Posterior vena cava (tissue), 2 donors: ENCODE measurements around the gene SHROOM3. TPM values are rescaled to one million over a fixed set of nuclear protein-coding genes. Genes with fewer than 3 reads are reported as not detected.
"Not testable (repeated sequence)": the region's sequence is repeated elsewhere in the genome, so short reads cannot be mapped to it uniquely, and the experiment has no call there.

Source experiments
- DNase-seq: peaks from one replicate; pipeline ENCODE4 v3.0.0-alpha.2; 2020; ENCODE audit warnings: low spot score
- intact Hi-C, 2 donors: fragments of 100-400 bp; cut with DNase I; formaldehyde crosslinking; loops; one replicate each; pipeline versions ENCODE4 v1.14.1 to v1.14.2; 2022 to 2023
- total RNA-seq, 2 donors: library from RNA; stranded (reverse); fragmentation: NEBNext Ultra II Directional; extraction: Animal tissue kit (Norgen Biotek cat#: 25700); gene quantifications; one replicate each; pipeline ENCODE4 v1.2.1, GENCODE V29; 2021
- donor health status: DM: yes; HTN: yes; CAD: no.
- donor health status: DM: yes; HTN: yes; CAD: no.

The SHROOM3 gene
- total RNA-seq, 2 donors from 2014 or later = 71.4 to 77.8 TPM

- intact Hi-C loops = no loop called here
Observed at GRCh38 chr4:76441881-76442280, 6.9 kb downstream of the SHROOM3 start.

GRCh38 chr4:76442807-76443206, 7.8 kb downstream of the SHROOM3 start:
- intact Hi-C loops = no loop called here
- no peak for DNase-seq

More at GRCh38 chr4:76441881-76442280, 6.9 kb downstream of the SHROOM3 start:
- no peak for DNase-seq

DNA sequence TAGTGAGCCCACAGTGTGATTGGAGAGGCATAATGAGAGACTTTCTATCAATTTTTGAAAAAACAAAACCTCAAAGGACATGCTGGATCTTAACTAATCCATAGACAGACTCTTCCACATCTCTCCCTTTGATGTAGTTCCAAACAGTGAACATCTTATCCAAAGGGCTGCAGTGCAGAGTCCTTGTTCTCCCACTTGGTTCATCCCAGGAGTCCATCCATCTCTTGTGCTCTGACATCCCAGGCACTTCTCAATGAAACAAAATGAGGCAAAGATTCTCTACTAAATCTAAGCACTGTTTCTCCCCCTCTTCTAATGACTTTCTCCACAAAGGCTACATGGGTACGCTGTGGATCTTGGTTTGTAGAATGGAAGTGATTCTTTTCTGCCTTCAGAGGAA, 8.3 kb downstream of the SHROOM3 start:
- DNase-seq = no peak
- intact Hi-C loops = no loop called here

DNA sequence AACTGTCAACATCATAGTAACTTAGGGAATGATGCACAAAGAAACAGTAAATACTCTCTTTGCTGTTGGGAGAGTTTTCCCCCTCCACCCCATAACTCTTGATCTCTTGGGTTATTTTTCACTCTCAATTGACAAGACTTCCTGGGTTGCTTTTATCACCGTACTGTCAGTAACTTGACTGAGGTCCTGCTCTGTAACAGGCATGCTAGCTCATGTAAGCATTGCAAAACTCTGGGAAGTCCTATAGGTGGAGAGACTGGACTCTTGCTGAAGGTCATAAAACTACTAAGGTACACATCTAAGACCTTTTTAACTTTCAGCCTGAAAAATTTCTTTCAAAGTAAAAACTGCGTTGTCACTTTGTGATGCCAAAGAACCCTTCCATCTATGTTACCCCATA, 10.9 kb downstream of the SHROOM3 start:
- DNase-seq = no peak
- intact Hi-C loops = no loop called here

DNA sequence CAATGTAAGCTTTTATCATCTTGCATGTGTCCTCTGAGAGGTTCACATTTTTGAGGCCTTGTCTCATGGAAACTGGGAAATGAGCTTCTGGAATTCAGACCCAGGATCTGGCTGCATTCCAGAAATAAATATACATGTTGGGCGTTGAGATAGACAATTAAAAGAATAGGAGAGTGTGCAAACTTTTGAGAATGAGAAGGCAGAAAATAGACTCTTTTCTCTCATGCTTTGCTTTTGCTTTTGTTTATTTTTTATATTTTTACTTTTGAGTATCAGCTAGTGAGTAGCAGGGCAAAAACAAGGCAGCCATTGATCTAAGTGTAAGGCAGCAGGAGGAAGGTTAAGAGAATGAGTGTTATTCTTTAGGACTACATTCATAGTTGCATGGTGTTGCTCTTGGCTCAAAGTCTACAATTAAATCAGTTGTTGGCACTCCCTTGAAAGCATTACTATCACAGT, 12.4 kb downstream of the SHROOM3 start:
- intact Hi-C loops = no loop called here
- DNase-seq = no peak

DNA sequence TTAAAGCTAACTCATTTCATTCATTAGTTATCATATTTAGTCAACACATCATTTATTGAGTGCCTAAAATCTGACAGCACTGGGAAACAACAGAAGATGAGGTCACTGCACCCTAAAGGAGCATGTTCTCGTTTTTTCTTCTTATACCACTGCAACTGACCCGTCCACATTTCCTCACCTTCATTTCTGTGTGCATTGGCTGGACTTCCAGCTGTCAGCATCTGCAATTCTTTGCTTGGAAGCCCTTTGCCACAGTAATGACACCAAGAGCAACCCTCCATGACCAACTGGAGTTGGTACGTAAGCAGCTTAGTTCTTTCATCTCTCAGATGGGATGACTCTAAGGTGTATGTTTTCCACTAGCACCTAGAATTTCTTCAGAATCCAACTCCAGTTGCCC, 13.2 kb downstream of the SHROOM3 start:
- intact Hi-C loops = no loop called here
- DNase-seq = no peak

GRCh38 chr4:76449362-76449767, 14.3 kb downstream of the SHROOM3 start:
- no peak for DNase-seq
- intact Hi-C loops = no loop called here

- no peak for DNase-seq
- intact Hi-C loops = no loop called here
Observed at GRCh38 chr4:76449833-76450232, 14.8 kb downstream of the SHROOM3 start.

DNA sequence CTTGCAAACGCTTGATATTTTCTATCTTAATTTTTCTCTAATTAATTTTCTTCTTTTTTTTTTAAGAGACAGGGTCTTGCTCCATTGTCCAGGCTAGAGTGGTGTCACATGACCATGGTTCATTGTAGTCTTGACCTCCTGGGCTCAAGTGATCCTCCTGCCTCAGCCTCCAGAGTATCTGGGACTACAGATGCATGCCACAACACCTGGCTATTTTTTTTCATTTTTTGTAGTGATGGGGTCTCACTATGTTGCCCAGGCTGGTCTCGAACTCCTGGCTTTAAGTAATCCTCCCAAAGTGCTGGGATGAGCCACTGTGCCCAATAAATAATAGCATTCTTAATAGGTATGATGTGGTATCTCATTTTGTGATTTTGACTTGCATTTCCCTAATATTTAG, 18.2 kb downstream of the SHROOM3 start:
- intact Hi-C loops = no loop called here
- DNase-seq = no peak

- intact Hi-C loops = not testable (repeated sequence)
Observed at GRCh38 chr4:76454073-76454472, 19.0 kb downstream of the SHROOM3 start.

DNA sequence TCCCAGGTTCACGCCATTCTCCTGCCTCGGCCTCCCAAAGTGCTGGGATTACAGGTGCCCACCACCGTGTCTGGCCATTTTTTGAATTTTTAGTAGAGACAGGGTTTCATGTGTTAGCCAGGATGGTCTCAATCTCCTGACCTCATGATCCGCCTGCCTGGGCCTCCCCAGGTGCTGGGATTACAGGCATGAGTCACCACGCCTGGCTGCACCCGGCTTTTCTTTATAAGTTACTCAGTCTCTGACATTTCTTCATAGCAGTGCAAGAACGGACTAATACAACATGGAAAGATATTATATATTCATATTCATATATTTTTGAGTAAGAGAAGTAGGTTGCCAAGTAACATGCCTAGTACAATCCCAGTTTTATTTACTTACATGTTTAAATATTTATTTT, 22.9 kb downstream of the SHROOM3 start:
- DNase-seq = no peak
- intact Hi-C loops = no loop called here

More at GRCh38 chr4:76454073-76454472, 19.0 kb downstream of the SHROOM3 start:
- not testable (repeated sequence) for DNase-seq

DNA sequence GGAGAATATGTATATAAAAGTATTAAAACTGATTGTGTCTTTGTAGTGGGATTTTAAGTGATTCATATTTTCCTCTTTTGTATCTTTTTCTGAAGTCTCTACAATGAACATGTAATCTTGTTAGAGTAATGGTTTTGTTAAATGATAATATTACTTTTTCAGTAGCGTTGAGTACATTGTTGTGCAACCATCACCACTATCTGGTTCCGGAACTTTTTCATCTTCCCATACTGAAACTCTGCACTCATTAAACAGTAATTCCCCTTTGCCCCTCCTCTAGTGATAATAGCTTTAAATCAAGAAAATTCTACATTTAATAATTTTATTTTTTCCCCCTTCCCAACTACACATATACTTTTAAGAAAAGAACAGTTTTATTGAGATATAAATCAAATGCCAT, 23.3 kb downstream of the SHROOM3 start:
- no peak for DNase-seq
- intact Hi-C loops = no loop called here

GRCh38 chr4:76458825-76459224, 23.8 kb downstream of the SHROOM3 start:
- intact Hi-C loops = no loop called here
- no peak for DNase-seq

DNA sequence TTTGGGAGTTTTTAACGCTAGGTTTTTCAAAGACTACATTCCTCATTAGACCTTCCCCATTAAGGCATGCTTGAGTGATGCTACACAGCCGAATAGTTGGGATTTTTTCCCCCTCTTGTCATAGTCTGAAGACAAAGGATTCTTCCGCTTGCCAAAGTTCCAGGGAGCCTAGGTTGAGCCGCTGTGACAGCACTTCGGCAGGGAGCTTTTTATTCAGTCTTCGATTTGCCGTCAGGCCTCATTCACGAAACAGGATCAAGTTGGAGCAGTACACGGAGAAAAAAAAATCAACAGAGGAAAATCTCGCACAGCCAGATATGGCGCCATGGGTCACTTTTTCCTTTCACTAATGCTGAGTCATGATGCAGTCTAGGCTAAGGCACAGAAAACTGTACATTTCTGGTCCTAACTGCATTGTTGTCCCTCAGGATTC, 24.3 kb downstream of the SHROOM3 start:
- DNase-seq = no peak
- intact Hi-C loops = no loop called here

DNA sequence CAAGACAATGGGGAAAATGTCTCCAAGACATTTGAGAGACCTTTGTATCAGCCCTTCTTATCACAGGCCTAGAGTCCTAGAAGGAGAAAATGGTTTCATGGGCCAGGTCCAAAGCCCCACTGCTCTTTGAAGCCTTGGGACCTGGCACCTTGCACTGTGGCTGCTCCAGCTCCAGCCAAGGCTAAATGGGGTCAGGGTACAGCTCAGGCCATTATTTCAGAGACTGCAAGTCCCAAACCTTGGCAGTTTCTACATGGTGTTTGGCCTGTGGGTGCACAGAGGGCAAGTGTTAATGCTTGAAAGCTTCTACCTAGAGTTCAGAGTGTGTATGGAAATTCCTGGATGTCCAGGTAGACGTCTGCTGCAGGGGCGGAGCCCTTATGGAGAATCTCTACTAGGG, 28.5 kb downstream of the SHROOM3 start:
- intact Hi-C loops = no loop called here

DNA sequence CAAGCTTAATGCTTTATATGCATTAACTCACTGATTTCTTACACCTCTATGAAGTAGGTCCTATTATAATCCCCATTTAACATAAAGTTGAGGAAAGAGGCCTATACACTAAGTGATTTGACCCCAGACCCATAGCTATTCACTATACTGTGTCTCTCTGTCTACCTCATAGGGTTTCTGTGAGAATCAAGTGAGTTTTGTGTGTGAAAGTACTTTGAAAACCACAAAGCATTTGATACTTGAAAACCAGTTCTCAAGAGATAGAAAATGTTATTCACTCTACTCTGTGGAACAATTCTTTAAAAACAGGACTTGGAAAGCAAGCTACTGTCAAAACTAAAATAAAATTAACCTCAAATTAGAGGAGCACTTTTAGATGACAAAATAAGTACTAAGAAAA, 35.0 kb downstream of the SHROOM3 start:
- no peak for DNase-seq
- intact Hi-C loops = no loop called here

More for the DNA sequence above, 28.5 kb downstream of the SHROOM3 start:
- no peak for DNase-seq

DNA sequence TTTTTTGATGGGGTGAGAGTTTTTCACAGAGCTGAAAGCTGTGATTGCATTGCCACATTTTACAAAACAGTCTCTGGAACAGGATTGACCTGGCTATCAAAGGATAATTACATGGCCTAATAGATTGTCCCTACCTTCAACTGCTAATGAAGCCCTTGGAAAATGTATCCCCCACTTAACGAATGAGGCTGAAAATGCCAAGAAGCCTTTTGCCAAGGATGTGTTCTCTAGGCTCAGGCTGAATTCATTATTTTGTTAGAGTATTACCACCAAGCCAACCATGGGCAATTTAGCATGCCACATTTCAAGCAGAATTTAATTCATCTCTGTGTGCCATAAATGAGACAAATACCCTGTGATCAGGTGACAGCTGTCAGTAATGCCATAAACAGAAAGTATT, 35.5 kb downstream of the SHROOM3 start:
- DNase-seq = no peak
- intact Hi-C loops = no loop called here

GRCh38 chr4:76476571-76476970, 41.5 kb downstream of the SHROOM3 start:
- no peak for DNase-seq
- intact Hi-C loops = no loop called here

- intact Hi-C loops = no loop called here
- DNase-seq = no peak
Observed at GRCh38 chr4:76484654-76485053, 49.6 kb downstream of the SHROOM3 start.

- no peak for DNase-seq
- intact Hi-C loops = no loop called here
Observed at GRCh38 chr4:76485450-76485849, 50.4 kb downstream of the SHROOM3 start.

DNA sequence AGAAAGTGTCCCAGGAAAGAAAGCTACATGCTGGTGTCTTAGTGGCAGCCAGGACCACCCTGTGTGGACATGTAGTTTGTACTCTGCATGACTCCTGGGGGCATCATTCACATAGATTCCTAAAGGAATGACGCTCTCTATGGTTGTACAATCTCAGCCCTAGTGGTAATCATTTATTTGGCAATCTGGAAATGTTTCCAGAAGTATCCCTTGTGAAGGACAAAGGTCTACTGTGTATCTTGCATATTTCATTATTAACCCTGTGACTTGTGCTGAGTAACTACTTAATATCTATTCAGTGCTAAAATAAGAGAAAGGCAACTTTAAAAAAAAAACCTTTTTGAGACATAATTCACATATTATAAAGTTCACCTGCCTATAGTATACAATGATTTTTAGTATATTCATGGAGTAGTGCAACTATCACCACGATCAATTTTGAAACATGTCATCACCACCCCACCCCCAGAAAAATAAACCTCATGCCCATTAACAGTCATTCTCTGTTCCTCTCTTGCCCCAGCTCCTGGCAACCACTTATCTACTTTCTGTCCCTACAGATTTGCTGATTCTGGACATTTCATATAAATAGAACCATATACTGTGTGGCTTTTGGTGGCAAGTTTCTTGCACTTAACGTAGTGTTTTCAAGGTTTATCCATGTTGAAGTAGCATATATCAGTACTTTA, 51.7 kb downstream of the SHROOM3 start:
- DNase-seq = no peak
- intact Hi-C loops = no loop called here

DNA sequence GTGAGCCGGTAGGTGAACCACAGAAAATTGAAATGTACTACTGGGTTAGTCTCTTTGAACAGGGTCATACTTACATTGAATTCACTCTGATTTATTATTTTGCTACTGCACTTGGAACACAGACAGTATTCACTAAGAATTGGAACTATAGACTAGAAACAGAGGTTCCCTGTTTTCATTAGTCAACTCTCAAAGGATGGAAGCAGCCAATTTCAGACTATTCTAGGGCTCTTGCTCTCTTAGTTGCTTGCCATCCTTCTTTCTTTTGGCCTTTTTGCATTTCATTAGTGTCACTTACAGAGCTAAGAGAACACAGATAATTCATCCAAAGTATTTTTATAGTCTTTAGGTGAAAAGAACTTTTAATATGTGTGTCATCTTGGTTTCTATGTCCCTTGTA, 52.6 kb downstream of the SHROOM3 start:
- intact Hi-C loops = no loop called here
- no peak for DNase-seq
